ENCODE results near the gene PEF1.

PEF1 gene

DNA sequence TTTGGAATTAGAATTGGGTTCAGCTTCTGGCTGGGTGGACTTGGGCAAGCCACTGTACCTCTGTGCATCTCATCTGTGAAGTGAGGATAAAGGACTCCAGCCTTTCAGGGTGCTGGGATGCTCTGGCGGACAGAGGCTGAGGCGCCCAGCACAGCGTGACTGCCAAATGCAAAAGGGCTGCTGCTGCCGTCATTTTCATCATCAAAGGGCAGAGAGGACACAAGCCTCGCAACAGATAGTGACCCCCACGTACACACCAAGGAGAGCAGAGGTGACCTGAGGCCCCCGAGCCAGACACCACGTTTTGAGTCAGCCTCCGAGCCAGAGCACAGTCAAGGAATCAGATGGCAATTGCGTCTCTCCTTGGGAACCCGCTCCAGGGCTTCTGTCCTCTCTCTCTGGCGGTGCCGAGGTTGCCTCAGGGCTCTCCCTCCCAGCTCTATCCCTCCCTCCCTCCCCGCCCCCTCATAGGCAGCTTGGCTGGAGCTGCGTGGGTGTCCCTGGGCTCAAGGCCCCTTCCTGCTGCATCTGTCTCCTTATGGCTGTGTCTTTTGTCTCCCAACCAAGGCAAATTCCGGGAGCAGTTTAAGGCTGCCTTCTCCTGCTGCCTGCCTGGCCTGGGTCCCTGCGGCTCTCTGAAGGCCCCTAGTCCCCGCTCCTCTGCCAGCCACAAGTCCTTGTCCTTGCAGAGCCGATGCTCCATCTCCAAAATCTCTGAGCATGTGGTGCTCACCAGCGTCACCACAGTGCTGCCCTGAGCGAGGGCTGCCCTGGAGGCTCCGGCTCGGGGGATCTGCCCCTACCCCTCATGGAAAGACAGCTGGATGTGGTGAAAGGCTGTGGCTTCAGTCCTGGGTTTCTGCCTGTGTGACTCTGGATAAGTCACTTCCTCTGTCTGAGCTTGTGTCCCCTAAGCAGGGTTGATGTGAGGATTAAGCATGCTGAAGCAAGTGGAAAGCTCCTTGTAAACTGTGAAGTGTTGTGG lies 18.2 kb downstream of the PEF1 start:
- no peak for DNase-seq

DNA sequence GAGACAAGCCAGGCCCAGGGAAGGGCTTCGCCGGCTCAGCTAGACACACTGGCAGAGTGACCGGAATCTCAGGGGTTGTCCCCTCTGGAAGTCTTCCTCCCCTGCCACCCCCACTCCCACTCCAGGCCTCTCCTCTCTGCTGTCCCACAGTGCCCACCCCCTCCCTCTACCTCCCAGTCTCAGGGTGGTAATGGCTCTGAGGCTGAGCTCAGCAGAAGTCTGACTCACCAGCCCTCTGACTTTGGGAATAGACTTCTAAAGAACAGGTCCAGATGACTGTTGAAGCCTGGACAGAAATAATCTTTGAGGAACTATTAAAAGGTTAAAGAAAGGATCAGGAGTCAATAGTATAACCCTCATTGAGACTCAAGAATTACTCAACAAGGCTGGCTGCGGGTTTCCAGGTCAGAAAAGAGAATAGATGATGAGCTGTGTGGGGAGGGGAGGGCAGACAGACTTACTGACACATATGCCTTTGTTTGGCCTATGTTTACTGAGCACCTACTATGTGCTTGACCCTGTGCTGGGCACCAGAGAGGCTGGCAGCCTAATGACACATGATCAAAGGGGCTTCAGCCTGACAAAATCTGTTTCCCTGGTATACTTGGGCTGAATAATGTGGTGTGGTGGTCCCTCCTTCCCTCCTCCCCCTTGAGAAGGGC lies 19.0 kb downstream of the PEF1 start:
- DNase-seq: no peak

DNA sequence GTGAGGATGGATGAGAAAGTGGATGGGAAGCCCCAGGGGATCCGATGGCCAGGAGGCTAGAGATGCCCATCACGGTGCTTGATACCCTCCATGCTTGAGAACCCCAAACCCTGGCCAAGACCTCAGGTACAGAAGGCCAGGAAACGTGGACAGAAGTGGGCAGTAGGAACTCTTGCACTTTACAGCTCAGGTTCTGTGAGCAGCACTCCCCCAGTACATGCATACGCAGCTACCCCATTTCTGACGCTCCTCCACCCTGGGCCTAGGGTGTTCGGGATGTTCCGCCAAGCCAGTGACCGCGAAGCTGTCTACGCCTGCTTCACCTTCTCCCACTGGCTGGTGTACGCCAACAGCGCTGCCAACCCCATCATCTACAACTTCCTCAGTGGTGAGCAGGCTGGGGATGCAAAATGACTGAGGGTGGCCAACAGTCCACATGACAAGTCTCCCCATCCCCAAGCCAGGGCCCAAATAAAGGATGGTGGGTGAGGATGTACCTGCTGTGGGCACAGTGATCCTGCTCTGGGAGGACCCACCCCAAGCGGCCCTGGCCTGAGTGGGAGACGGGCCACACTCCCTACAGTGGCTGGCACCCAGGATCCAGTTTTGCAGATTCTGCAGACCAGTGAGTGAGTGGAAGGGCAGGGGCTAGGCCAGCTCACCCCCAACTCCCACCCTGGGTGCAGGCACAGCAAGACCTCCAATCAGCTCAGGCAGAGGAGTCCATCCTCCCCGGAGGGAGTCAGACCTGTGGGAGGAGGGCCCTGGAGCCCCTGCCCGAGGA lies 19.8 kb downstream of the PEF1 start:
- DNase-seq: no peak

DNA sequence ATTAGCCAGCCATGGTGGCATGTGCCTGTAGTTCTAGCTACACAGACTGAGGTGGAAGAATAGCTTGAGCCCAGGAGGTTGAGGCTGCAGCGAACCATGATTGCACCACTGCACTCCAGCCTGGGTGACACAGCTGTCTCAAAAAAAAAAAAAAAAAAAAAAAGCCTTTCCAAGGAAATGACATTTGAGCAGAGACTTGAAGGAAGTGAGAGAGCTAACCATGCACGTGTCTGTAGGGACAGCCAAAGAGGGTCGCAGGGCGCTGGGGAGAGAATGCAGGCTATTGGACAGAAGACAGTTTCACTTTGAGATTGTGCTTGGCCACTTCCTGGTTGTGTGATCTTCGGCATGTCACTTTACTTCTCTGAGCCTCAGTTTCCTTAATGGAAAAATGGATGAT lies 20.4 kb downstream of the PEF1 start:
- DNase-seq: no peak

DNA sequence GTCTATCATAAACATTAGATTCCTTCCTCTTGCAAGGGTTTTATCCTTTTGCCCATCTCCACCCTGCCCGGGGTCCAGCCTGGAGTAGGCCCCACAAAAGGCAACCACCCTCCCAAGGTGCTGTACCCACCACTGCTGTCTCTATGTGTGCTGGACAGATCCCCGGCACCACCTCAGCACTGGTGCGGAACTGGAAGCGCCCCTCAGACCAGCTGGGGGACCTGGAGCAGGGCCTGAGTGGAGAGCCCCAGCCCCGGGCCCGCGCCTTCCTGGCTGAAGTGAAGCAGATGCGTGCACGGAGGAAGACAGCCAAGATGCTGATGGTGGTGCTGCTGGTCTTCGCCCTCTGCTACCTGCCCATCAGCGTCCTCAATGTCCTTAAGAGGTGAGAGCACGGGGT lies 21.3 kb downstream of the PEF1 start:
- DNase-seq: no peak

DNA sequence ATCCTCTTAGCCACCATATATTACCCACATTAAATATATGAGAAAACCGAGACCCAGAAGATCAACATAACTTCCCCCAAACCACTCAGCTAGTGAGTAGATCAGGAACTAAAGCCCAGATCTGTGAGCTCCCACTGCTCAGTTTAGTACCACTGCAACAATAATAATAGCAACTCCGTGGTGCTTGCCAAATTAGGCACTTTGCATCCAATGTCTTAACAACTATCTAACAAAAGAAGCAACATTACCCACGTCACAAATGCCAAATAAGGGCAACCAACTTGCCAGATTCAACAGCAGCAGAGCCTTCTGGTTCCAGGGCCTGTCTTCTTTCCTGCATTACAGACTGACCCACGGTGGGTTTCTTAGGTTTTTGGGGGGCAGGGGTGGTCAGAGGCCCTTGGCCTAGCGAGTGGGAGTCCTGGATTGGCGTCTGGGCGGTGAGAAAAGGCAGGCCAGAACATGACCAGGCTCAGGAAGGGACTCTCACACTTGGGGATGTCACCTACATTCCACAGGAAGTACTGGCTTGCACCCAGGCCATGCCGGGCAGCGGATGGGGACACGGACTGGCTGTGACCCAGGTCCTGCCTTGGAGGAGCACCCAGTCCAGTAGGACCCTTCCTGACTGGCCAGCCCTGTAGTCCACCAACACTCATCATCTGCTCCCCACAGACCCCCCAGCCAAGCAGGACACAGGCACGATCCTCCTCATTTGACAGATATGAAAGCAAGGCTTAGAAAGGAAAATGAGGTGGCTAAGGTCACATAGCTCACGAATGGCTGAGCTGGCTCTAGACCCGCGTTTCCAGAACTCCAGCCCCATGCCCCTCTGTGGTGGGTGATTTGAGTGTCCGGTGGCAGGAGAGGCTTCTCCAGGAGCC lies 22.6 kb downstream of the PEF1 start:
- no peak for DNase-seq

DNA sequence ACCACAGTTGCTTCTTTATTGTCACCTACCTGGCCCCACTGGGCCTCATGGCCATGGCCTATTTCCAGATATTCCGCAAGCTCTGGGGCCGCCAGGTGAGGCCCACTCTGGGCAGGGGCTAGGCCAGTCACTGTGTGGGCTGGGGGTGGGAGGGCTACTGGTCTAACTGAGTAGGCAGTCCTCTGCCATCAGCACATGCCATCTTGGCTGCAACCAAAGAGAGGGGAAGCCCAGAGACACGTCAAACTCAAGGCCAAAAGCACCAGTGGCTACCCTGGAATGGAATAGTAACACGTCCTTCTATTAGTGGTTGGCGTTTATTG lies 23.2 kb downstream of the PEF1 start:
- DNase-seq: no peak

DNA sequence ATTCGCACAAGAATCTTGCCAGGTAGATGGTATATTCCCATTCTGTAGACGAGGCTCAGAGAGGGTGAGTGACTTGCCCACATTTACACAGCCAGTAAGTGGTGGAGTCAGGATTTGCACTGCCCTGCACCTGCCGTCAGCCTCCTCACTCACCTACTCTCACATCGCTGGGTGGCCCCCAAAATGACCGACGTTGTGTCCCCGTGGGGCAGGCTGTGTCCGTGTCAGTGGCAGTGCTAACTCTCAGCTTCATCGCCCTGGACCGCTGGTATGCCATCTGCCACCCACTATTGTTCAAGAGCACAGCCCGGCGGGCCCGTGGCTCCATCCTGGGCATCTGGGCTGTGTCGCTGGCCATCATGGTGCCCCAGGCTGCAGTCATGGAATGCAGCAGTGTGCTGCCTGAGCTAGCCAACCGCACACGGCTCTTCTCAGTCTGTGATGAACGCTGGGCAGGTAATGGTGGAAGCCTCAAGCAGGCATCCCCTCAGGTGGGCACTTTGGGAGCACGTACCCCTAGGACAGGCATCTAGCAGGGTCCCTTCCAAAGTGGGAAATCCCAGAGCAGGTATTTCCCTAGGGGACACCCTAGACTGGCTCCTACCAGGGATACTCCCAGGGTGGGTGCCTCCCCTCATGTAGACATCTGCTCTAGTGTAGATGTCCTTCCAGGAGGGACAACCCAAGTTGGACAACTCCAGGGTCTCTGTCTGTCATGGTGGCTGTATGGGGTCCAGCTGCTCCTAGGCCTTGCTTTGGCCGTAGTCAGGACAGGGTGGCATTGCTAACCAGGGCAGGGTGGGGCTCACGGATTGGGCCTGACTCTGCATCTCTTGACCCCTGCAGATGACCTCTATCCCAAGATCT lies 23.8 kb downstream of the PEF1 start:
- no peak for DNase-seq

DNA sequence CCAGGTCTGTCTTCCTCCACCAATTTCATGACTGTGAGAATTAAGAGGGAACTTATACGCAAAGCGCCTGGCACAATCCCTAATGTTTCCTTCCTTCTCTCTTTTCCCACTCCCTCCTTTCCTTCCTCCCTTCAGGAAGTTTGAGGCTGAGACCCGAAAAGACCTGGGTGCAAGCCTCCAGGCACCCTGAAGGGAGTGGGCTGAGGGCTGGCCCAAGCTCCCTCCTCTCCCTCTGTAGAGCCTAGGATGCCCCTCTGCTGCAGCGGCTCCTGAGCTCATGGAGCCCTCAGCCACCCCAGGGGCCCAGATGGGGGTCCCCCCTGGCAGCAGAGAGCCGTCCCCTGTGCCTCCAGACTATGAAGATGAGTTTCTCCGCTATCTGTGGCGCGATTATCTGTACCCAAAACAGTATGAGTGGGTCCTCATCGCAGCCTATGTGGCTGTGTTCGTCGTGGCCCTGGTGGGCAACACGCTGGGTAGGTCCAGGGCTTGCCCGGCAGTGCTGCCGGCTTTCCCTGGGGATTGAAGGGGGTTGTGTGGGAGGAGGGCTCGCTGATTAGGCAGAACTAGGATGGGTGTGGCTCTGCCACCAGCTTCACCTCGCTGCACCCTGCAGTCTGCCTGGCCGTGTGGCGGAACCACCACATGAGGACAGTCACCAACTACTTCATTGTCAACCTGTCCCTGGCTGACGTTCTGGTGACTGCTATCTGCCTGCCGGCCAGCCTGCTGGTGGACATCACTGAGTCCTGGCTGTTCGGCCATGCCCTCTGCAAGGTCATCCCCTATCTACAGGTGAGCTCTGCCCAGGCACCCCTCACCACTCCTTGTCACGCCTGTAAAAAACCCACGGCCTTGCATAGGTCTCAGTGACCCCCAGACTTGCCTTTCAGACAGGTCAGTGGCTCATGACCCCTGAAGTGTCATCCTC lies 25.5 kb downstream of the PEF1 start:
- no peak for DNase-seq

DNA sequence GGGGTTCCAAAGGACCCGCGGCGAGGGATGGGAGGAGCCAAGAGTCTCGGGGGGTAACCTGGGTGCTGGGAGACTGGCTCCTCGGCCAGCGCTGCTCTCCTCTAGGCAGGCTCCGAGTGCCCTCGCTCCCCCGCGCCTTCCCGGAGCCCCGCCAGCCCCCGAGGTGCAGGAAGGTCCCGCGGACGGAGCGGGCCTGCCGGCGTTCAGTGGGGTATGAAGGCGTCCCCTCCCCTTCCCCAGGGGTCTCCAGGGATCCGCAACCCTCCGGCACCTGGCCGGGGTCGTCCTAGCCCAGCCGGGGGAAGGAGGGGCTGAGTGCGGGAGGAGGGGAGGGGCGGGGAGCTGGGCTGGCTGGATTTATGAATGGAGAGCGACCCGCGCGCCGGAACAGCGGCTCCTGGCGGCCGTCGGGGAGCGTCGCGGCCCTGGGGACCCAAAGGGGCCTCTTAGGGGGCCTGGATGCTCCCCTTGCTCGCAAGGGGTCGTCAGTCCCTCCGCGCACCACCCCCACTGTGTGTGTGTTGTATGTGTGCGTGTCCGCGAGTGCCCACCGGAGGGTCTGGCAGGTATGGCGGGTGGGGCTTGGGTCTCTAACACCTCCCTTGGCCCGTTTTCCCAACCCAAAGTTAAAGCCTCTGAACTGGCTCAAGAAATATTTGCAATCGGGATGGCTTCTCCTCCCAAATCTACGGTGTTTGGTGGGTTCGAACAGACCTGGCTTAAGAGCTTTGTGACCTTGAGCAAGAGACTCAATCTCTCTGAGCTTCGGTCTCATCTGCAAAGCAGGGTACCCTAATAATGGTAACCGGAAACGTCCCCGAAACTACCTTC lies 26.5 kb downstream of the PEF1 start:
- peak; percentile 46 for DNase-seq

DNA sequence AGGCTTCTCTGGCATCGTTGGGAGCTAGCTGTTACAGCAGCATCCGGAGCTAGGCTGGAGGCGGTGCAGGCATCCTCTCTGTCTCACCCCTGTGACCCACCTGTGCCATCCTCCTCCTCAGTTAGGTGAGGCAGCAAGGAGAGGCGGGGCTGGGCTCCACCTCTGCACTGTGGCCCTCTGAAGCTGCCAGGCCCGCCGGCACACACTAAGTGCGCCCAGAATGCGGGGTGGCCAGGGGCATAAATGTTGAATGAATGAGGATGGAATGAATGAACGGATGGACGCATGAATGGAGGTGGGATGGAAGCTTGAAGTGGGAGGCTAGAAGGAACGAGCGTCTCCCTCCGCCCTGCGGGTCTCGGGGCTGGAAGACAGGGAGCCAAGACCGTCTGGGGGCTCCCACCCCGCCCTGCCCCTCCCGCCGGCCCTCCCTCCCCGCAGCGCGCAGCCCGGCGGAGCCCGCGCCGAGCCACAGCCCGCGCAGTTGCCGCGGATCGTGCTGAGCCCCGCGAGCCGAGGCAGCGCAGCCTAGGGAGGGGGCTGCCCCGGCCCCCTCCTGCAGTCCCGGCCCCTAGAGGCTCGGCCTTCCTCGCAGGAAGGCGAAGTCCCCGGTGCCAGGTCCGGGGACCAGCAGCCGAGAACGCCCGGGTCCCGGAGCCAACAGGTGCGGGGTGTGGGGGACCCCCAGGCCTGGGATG lies 27.3 kb downstream of the PEF1 start, which contains the start of gene HCRTR1:
Gene HCRTR1, plus strand, starts transcription at position 472 of the 698 bp plus-strand sequence. CDS start 1,504 bp downstream, outside the sequence.
- no peak for DNase-seq

DNA sequence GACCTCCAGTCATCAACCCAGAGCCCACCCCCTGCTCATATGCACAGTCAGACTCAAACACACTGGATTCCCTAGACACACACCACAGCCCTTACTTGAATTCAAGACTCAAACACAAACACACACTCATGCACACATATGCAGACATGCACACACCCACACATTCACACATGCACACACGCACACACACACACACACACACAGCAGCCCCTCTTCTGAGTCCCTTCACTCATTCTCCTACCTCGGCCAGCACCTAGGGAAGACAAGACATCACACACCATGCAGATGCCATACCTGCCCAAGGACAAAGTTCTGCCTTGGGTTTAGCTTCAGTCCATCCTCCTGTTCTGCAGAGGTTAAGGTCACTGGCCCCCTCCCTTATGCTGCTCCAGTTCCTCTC lies 28.7 kb downstream of the PEF1 start:
- DNase-seq: no peak

DNA sequence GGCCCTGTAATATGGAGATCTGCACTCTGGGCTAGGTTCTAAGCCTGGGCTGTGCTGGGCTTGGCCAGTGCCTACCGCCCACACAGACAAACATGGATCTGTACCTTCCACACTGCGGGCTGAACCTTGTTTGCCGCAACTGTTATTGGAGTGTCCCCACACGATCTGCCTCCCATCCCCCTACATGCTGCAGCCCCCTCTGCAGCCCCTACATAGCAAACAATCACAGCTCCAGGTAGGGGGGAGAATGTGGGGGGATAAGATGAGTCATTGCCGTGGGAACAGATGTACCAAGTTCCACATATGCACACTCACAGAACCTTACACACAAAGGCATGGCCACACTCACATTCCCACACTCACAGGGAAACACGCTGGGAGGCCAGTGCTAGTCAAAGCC lies 29.3 kb downstream of the PEF1 start:
- no peak for DNase-seq

DNA sequence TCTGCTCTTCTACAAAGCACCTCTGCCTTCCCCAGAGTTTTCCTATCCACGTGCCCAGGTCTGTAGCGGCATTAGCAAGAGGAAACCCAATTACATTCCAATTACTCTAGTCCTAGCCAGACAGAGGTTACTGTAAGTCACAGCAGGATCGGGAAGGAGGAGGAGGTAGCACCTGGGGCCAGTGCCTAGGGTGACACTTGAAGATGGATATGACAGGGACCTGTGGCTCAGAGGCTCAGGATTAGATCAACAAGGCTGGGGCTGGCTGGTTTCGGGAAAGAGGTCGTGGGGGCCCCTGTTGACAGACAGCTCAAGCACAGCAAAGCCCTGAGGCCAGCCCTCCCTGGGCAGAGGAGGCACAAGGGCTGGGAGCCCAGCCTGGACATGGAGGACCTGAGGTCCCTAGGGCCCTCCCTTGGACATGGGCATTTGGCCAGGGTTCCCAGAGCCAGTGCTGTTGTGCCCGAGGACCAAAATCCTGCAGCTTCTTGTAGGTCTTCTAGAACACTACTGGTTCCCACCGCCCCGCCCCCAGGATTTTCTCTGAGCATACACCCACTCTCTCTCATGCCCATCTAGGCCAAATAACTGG lies 30.2 kb downstream of the PEF1 start:
- DNase-seq: no peak

DNA sequence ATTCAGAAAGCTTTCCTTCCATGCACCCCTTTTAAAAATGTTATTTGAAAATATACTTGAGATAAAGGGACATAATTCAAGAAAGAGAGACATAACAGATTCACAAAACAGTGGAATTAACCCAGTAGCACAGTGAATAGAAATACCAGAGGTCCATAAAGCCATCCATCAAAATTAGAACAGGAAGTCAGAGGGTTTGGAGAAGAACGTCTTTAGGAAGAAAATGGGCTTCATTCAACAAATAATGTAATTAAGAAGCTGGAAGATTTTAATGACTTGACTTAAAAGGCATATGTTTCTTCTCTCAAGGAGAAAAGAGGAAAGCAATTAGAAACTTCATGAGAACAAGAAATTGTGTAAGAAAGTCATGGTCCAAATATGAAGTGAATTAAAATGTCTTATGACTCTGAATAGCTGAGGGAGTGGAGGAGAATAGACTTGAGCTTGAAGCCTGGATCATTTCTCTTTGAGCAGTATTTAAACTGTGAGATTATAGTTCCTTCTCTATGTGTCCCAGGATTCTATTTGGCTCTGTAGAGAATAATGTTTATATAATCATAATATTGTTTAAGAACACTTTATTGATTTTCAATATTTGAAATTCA lies 35.1 kb downstream of the PEF1 start:
- no peak for DNase-seq

DNA sequence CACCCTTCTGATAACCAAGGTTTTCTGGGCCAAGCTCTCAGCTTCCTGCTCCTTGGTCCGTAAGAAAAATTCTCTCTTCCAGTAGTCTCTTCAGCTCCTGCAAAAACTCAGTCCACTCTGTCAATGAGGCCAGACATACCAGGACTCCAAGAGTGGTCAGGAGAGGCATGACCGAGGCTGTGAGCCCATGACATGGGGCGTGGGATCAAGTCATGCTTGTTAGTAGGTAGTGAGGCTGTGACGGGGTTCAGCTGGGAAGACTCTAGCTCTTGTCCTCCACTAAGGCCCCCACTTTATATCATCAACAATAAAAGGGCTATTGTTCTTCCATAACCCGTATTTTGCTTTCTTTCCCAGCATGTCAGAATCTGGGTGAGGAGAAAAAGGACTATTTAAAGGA lies 37.3 kb downstream of the PEF1 start:
- DNase-seq: no peak

DNA sequence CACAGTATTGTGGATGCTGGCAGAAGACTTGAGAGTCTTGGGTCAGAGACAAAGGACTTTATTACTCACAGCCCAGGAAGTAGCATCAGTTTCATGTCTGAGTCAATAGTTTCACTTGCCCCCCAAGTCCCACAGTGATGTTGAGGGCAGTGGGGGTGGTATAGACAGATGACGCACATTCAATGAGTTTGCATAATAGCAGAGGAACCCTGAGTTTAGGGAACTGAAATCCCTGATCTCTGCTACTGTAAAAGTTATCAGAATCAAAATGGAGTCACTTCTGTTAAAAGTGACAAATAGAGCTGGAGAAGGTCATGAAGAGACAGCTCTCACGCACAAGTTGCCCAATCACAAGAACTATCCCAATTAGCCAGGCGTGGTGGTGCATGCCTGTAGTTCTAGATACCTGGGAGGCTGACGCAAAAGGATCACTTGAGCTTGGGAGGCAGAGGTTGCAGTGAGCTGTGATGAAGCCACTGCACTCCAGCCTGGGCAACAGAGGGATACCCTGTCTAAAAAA lies 38.7 kb downstream of the PEF1 start:
- no peak for DNase-seq

DNA sequence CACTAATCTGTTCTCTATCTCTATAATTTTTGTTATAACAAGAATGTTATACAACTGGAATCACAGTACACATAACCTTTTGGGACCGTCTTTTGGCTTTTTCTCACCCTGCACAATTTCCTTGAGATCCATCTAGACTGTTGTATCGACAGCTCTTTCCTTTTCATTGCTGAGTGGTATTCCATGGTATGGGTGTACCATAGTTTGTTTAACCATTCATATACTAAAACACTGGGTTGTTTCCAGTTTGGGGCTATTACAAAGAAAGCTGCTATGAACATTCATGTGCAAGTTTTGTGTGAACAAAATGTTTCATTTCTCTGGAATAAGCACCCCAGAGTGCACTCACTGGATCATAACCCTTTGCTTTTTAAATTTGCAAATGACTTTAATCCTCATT lies 42.6 kb downstream of the PEF1 start:
- DNase-seq: no peak
